Liver (tissue), 9 donors: ENCODE results near the gene PPFIBP1. TPM values are rescaled to one million over a fixed set of nuclear protein-coding genes. Genes with fewer than 3 reads are reported as not detected.
A peak's percentile ranks its signal among the peaks of the same experiment; 100 is the strongest.

ENCODE experiments used
- DNase-seq: peaks from one replicate; pipeline ENCODE4 v3.0.0-alpha.2; 2017; ENCODE audit warnings: low spot score
- H3K27ac ChIP-seq, 2 donors: one replicate each; pipeline ENCODE4 v1.7.0; 2013; ENCODE audit warnings: inconsistent platforms in 2 of 2, low read length in 2 of 2, control low read depth in 1 of 2, low read depth in 1 of 2, mild to moderate bottlenecking in 1 of 2
- H3K27me3 ChIP-seq, 4 donors: one replicate each; pipeline versions ENCODE4 v1.6.1 to v1.7.0; 2013; ENCODE audit warnings: low read length in 3 of 4, inconsistent platforms in 1 of 4, mild to moderate bottlenecking in 1 of 4, moderate library complexity in 1 of 4; ENCODE audit not compliant: control insufficient read depth in 4 of 4, insufficient read depth in 4 of 4
- H3K36me3 ChIP-seq, 4 donors: one replicate each; pipeline versions ENCODE4 v1.6.1 to v1.7.0; 2013; ENCODE audit warnings: low read length in 3 of 4, mild to moderate bottlenecking in 3 of 4, low read depth in 1 of 4, moderate library complexity in 1 of 4; ENCODE audit not compliant: control insufficient read depth in 4 of 4, insufficient read depth in 3 of 4
- H3K4me1 ChIP-seq, 4 donors: one replicate each; pipeline versions ENCODE4 v1.6.1 to v1.7.0; 2013; ENCODE audit warnings: low read length in 3 of 4, mild to moderate bottlenecking in 3 of 4, moderate library complexity in 1 of 4; ENCODE audit not compliant: control insufficient read depth in 4 of 4, insufficient read depth in 4 of 4
- H3K4me3 ChIP-seq, 3 donors: one replicate each; pipeline versions ENCODE4 v1.6.1 to v1.7.0; 2013; ENCODE audit warnings: low read length in 3 of 3, control low read depth in 1 of 3, low read depth in 1 of 3, mild to moderate bottlenecking in 1 of 3
- H3K9ac ChIP-seq, 2 donors: one replicate each; pipeline ENCODE4 v1.7.0; 2013; ENCODE audit warnings: low read length in 2 of 2, mild to moderate bottlenecking in 2 of 2, moderate library complexity in 2 of 2, control low read depth in 1 of 2, low read depth in 1 of 2
- H3K9me3 ChIP-seq, 4 donors: one replicate each; pipeline versions ENCODE4 v1.6.1 to v1.7.0; 2013; ENCODE audit warnings: low read length in 3 of 4; ENCODE audit not compliant: control insufficient read depth in 4 of 4
- CTCF ChIP-seq: fragments of 150-350 bp; IDR thresholded peaks from 2 replicates; pipeline ENCODE4 v1.5.1; 2017; ENCODE audit warnings: improper control_type of control experiment, low read depth, low read length; ENCODE audit not compliant: missing input control
- EGR1 ChIP-seq, 2 donors: IDR thresholded peaks; 2 replicates each; pipeline ENCODE4 v1.6.1; 2016 to 2018; ENCODE audit warnings: antibody characterized with exemption in 2 of 2, low read depth in 2 of 2
- FOXA1 ChIP-seq: IDR thresholded peaks from 2 replicates; pipeline ENCODE4 v1.6.1; 2016; ENCODE audit warnings: antibody characterized with exemption
- FOXA2 ChIP-seq: IDR thresholded peaks from 2 replicates; pipeline ENCODE4 v1.6.1; 2016; ENCODE audit warnings: antibody characterized with exemption
- GABPA ChIP-seq, 2 donors: IDR thresholded peaks in 1 of 2; conservative IDR thresholded peaks in 1 of 2; 2 replicates each; pipeline ENCODE4 v1.6.1; 2016; ENCODE audit warnings: antibody characterized with exemption in 2 of 2, mild to moderate bottlenecking in 1 of 2, moderate library complexity in 1 of 2
- HNF4A ChIP-seq, 2 donors: conservative IDR thresholded peaks; 2 replicates each; pipeline ENCODE4 v1.6.1; 2016; ENCODE audit warnings: antibody characterized with exemption in 2 of 2, mild to moderate bottlenecking in 2 of 2
- HNF4G ChIP-seq: IDR thresholded peaks from 2 replicates; pipeline ENCODE4 v1.6.1; 2016; ENCODE audit warnings: antibody characterized with exemption
- JUND ChIP-seq, 2 donors: IDR thresholded peaks; 2 replicates each; pipeline ENCODE4 v1.6.1; 2016; ENCODE audit warnings: antibody characterized with exemption in 2 of 2
- NR2F2 ChIP-seq: IDR thresholded peaks from 2 replicates; pipeline ENCODE4 v1.6.1; 2016; ENCODE audit warnings: antibody characterized with exemption
- RAD21 ChIP-seq, 2 donors: IDR thresholded peaks; 2 replicates each; pipeline ENCODE4 v1.6.1; 2016; ENCODE audit warnings: antibody characterized with exemption in 2 of 2, mild to moderate bottlenecking in 2 of 2
- REST ChIP-seq: IDR thresholded peaks from 2 replicates; pipeline ENCODE4 v1.6.1; 2016; ENCODE audit warnings: antibody characterized with exemption, mild to moderate bottlenecking
- SP1 ChIP-seq: IDR thresholded peaks from 2 replicates; pipeline ENCODE4 v1.6.1; 2018; ENCODE audit warnings: antibody characterized with exemption, mild to moderate bottlenecking
- TAF1 ChIP-seq: conservative IDR thresholded peaks from 2 replicates; pipeline ENCODE4 v1.6.1; 2016; ENCODE audit warnings: antibody characterized with exemption, mild to moderate bottlenecking
- YY1 ChIP-seq: IDR thresholded peaks from 2 replicates; pipeline ENCODE4 v1.6.1; 2016; ENCODE audit warnings: antibody characterized with exemption, mild to moderate bottlenecking
- WGBS: extraction: QIAGEN DNeasy Blood & Tissue Kit; methylation state at CpG from one replicate; pipeline ENCODE4 v1.1.7; 2013; 5-methylcytosine and 5-hydroxymethylcytosine counted together
- polyA plus RNA-seq, 2 donors: library from polyadenylated mRNA; stranded (reverse) in 1 of 2; unstranded in 1 of 2; fragments of 200-250 nt in 1 of 2; fragments of >200 nt in 1 of 2; fragmentation: Nextera tagmentation in 1 of 2; extraction: Ambion mirVana in 1 of 2; gene quantifications; one replicate each; pipeline versions ENCODE4 v1.2.1 to v1.2.3, GENCODE V29; 2013 to 2015
- total RNA-seq, 2 donors: library from RNA; depleted of rRNA; stranded (reverse); fragments of >200 nt; gene quantifications; one replicate each; pipeline ENCODE4 v1.2.3, GENCODE V29; 2014
- TF ChIP-seq, protein P1 (sequence below): IDR thresholded peaks from 2 replicates; pipeline ENCODE4 v1.6.1; 2016; ENCODE audit warnings: antibody characterized with exemption
- TF ChIP-seq, protein P2 (sequence below): IDR thresholded peaks from 2 replicates; pipeline ENCODE4 v1.6.1; 2016; ENCODE audit warnings: antibody characterized with exemption
- donor health status: healthy.
- donor health status: healthy.
- donor health status: healthy.
- donor health status: healthy.
- donor health status: healthy.

Gene PPFIBP1
- total and polyA plus RNA-seq, 4 donors: 10.5 to 65.8 (median 17.4) TPM

GRCh38 chr12:27564612-27565213 is 40.7 kb downstream of the PPFIBP1 start:
- TF ChIP-seq, protein P1, sequence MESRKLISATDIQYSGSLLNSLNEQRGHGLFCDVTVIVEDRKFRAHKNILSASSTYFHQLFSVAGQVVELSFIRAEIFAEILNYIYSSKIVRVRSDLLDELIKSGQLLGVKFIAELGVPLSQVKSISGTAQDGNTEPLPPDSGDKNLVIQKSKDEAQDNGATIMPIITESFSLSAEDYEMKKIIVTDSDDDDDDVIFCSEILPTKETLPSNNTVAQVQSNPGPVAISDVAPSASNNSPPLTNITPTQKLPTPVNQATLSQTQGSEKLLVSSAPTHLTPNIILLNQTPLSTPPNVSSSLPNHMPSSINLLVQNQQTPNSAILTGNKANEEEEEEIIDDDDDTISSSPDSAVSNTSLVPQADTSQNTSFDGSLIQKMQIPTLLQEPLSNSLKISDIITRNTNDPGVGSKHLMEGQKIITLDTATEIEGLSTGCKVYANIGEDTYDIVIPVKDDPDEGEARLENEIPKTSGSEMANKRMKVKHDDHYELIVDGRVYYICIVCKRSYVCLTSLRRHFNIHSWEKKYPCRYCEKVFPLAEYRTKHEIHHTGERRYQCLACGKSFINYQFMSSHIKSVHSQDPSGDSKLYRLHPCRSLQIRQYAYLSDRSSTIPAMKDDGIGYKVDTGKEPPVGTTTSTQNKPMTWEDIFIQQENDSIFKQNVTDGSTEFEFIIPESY: no peak
- Histone ChIP-seq H3K27me3 (no peaks in the 10 kb centered on the region), H3K27ac (peak overlapping the region in 1 of 2 donors; percentile 42), H3K36me3 (no peaks in the 10 kb centered on the region), H3K9ac (no peak overlapping the region), H3K4me3 (no peak overlapping the region), H3K4me1 (peaks cover 0 to 7% (median 2%) of the 10 kb centered on the region in 4 donors), H3K9me3 (no peaks in the 10 kb centered on the region)
- DNase-seq: no peak
- 69% methylated on average over 9 of the region's 9 CpGs for WGBS

GRCh38 chr12:27566159-27566558 is 42.2 kb downstream of the PPFIBP1 start:
- no peak overlapping the region for H3K27ac ChIP-seq
- no peaks in the 10 kb centered on the region for H3K36me3 ChIP-seq
- H3K4me1 ChIP-seq: peaks cover 0 to 7% (median 2%) of the 10 kb centered on the region in 4 donors
- 90% methylated on average over 2 of the region's 2 CpGs for WGBS
- TF ChIP-seq, protein P2, sequence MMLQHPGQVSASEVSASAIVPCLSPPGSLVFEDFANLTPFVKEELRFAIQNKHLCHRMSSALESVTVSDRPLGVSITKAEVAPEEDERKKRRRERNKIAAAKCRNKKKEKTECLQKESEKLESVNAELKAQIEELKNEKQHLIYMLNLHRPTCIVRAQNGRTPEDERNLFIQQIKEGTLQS: no peak
- TF ChIP-seq RAD21 (IDR thresholded peaks at IDR 0.05): peak; percentile 44 to 51
- no peak overlapping the region for H3K9ac ChIP-seq
- no peak for DNase-seq
- no peak overlapping the region for H3K4me3 ChIP-seq
- H3K9me3 ChIP-seq: no peaks in the 10 kb centered on the region
- no peaks in the 10 kb centered on the region for H3K27me3 ChIP-seq

GRCh38 chr12:27566626-27567025 is 42.6 kb downstream of the PPFIBP1 start:
- no peak for DNase-seq
- H3K27me3 ChIP-seq: no peaks in the 10 kb centered on the region
- TF ChIP-seq, protein P2: no peak
- no peak for TF ChIP-seq FOXA1
- no peak for TF ChIP-seq GABPA (IDR thresholded peaks at IDR 0.05 in 1 of 2, conservative IDR thresholded peaks at IDR 0.05 in 1 of 2)
- no peak for TF ChIP-seq JUND (IDR thresholded peaks at IDR 0.05)
- no peak for TF ChIP-seq EGR1 (IDR thresholded peaks at IDR 0.05; ENCODE audit: low read depth in 2 of 2)
- no peak for TF ChIP-seq REST
- TF ChIP-seq SP1: no peak
- no peak for TF ChIP-seq TAF1
- no peak for TF ChIP-seq HNF4G
- TF ChIP-seq NR2F2: no peak
- no peak for TF ChIP-seq RAD21 (IDR thresholded peaks at IDR 0.05)
- TF ChIP-seq HNF4A (conservative IDR thresholded peaks at IDR 0.05): no peak
- TF ChIP-seq, protein P1: no peak
- no peak for TF ChIP-seq YY1
- no peak for TF ChIP-seq CTCF
- no peak for TF ChIP-seq FOXA2
- WGBS: 88% methylated on average over 2 of the region's 2 CpGs
- H3K9me3 ChIP-seq: no peaks in the 10 kb centered on the region
- H3K27ac ChIP-seq: no peak overlapping the region
- peaks cover 0 to 6% (median under 1%) of the 10 kb centered on the region in 4 donors for H3K4me1 ChIP-seq
- no peak overlapping the region for H3K9ac ChIP-seq
- no peaks in the 10 kb centered on the region for H3K36me3 ChIP-seq
- H3K4me3 ChIP-seq: no peak overlapping the region
